ENCODE data around the gene PEX10. TPM values are rescaled to one million over a fixed set of nuclear protein-coding genes. Genes with fewer than 3 reads are reported as not detected.

The PEX10 gene
- total RNA-seq, 1 donor = 34.7 TPM

DNA sequence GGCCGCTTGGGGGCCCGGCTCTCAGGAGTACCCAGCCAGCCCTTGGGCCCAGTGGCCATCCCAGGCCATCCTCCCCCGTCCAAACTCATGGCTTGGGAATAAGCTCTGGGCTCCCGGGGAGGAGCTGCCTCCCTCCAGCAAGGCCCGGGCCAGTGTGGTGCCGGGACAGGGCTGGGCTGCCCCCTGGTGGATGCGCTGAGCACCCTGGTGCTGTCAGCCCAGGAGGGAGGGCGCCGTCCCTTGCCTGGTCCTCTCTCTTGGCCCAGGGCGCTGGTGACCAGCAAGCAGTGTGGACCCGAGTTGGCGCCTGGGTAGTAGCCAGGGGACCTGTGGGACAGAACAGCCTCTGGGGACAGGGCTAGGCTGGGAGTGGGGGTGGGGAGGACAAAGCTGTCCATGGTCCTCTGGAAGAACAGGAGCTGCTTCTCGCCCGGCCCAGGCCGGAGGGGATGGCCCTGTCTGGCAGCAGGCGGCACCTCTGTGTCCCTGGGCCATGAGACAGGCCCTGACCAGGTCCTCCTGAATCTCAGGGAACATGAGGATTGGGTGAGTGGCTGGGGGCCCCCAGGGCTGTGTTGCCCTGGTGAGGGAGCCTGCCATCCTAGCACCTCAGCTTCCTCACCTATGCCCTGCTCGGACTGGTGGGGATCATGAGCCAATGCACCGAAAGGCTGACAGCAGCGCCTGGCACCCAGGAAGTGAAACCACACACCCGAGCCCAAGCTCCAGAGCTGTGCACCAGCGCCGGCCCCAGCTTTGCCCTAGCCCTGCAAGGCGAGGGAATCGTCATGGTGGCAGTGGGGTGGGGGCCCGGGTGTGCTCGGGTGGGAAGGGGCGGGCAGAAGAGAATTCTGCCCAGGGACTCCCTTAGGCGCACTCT lies 30.4 kb downstream of the PEX10 start:
- Histone ChIP-seq H3K79me2 (ENCODE audit: insufficient read depth, low read length) (no peaks in the 10 kb centered on the region), H3K27me3 (ENCODE audit: insufficient read depth, low read length) (no peaks in the 10 kb centered on the region)

DNA sequence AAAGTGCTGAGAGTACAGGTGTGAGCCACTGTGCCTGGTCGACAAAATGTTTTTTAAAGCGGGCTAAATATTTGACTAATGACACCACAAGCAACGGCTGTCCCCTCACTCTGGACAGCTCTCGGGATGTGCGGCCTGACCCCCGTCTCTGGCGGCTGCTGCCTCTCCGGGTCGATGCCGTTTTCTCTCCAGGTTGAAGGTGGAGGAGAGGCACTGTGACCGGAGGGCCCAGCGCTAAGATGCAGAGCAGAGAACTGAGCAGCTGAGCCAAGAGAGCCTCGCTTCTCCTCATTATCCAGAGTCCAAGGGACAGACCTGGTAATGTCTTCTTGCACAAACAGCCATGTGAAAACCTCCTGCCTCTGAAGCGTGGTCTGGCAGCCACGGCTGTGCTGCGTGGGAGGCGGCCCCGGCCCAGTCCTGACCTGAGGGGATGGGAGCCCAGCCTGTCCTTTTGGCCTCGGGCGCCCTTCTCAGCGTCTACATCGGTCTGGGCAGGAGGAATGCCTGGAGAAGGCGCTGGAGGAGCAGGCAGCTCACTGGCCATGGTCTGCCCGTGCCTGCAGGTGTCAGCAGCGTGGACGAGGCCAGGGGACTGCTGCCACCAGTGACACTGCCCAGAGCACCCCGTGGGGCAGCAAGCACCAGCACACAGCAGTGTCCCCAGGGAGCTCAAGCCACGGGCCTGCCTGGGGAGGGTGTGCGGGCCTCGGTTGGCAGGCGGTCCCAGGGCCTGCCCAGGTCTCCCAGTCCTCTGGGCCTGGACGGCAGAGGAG lies 31.4 kb downstream of the PEX10 start:
- TF ChIP-seq, protein P1, sequence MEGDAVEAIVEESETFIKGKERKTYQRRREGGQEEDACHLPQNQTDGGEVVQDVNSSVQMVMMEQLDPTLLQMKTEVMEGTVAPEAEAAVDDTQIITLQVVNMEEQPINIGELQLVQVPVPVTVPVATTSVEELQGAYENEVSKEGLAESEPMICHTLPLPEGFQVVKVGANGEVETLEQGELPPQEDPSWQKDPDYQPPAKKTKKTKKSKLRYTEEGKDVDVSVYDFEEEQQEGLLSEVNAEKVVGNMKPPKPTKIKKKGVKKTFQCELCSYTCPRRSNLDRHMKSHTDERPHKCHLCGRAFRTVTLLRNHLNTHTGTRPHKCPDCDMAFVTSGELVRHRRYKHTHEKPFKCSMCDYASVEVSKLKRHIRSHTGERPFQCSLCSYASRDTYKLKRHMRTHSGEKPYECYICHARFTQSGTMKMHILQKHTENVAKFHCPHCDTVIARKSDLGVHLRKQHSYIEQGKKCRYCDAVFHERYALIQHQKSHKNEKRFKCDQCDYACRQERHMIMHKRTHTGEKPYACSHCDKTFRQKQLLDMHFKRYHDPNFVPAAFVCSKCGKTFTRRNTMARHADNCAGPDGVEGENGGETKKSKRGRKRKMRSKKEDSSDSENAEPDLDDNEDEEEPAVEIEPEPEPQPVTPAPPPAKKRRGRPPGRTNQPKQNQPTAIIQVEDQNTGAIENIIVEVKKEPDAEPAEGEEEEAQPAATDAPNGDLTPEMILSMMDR (IDR thresholded peaks at IDR 0.05; ENCODE audit: extremely low read depth, low read depth, low read length) = no peak
- no peak overlapping the region for H3K27ac ChIP-seq (ENCODE audit: low read depth, low read length)
- peaks cover 5% of the 10 kb centered on the region for H3K4me1 ChIP-seq (ENCODE audit: insufficient read depth, low read length)
- no peaks in the 10 kb centered on the region for H3K79me2 ChIP-seq (ENCODE audit: insufficient read depth, low read length)
- H3K36me3 ChIP-seq (ENCODE audit: insufficient read depth, low read length) = no peaks in the 10 kb centered on the region
- H3K4me2 ChIP-seq (ENCODE audit: insufficient read depth, low read length) = no peak overlapping the region
- no peaks in the 10 kb centered on the region for H3K9me3 ChIP-seq (ENCODE audit: low read depth, low read length)
- H3K27me3 ChIP-seq (ENCODE audit: insufficient read depth, low read length) = no peaks in the 10 kb centered on the region
- H2AFZ ChIP-seq (ENCODE audit: low read length) = no peak overlapping the region
- no peak overlapping the region for H3K4me3 ChIP-seq (ENCODE audit: insufficient read depth, low read length)
- no peak for DNase-seq (ENCODE audit: insufficient read length, low spot score, missing footprints)
- H4K20me1 ChIP-seq (ENCODE audit: insufficient read depth, low read length) = no peaks in the 10 kb centered on the region

More for the DNA sequence above, 30.4 kb downstream of the PEX10 start:
- TF ChIP-seq, protein P1 (IDR thresholded peaks at IDR 0.05; ENCODE audit: extremely low read depth, low read depth, low read length) = peak; percentile 78
- H3K27ac ChIP-seq (ENCODE audit: low read depth, low read length) = no peak overlapping the region
- H2AFZ ChIP-seq (ENCODE audit: low read length) = no peak overlapping the region
- H3K4me2 ChIP-seq (ENCODE audit: insufficient read depth, low read length) = no peak overlapping the region
- no peaks in the 10 kb centered on the region for H3K36me3 ChIP-seq (ENCODE audit: insufficient read depth, low read length)
- H3K9me3 ChIP-seq (ENCODE audit: low read depth, low read length) = no peaks in the 10 kb centered on the region
- peak; percentile 100 for DNase-seq (ENCODE audit: insufficient read length, low spot score, missing footprints)
- H3K4me1 ChIP-seq (ENCODE audit: insufficient read depth, low read length) = peaks cover 5% of the 10 kb centered on the region
- H4K20me1 ChIP-seq (ENCODE audit: insufficient read depth, low read length) = no peaks in the 10 kb centered on the region
- no peak overlapping the region for H3K4me3 ChIP-seq (ENCODE audit: insufficient read depth, low read length)

DNA sequence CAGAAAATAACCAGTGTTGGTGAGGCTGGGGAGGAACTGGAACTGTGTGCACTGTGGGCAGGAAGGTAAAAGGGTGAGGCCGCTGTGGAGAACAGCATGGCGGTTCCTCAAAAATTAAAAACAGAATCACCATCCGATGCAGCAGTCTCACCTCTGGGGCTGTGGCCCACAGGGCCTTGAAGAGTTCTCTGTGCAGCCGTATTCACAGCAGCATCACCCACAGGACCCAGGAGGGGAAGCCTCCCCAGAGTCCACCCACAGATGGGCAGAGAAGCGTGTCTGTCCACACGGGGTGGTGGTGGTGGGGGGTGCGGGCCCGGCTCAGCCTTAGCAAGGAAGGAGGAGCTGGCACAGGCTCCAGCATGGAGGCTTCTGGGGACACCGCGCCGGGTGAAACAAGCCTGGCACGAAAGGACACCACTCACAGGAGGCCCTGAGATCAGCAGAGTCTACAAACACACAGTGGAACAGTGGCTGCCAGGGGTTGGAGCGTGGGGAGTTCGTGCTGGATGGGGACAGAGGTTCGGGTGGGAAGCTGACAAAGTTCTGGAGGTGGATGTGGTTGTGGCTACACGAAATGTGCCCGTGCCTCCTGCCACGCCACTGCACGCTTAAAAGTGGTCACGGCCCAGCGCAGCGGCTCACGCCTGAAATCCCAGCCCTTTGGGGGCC lies 32.5 kb downstream of the PEX10 start:
- peaks cover 5% of the 10 kb centered on the region for H3K4me1 ChIP-seq (ENCODE audit: insufficient read depth, low read length)
- H3K79me2 ChIP-seq (ENCODE audit: insufficient read depth, low read length) = no peaks in the 10 kb centered on the region
- H3K4me3 ChIP-seq (ENCODE audit: insufficient read depth, low read length) = no peak overlapping the region
- H2AFZ ChIP-seq (ENCODE audit: low read length) = no peak overlapping the region
- H3K4me2 ChIP-seq (ENCODE audit: insufficient read depth, low read length) = no peak overlapping the region
- H3K27me3 ChIP-seq (ENCODE audit: insufficient read depth, low read length) = no peaks in the 10 kb centered on the region
- DNase-seq (ENCODE audit: insufficient read length, low spot score, missing footprints) = peak; percentile 73
- H3K27ac ChIP-seq (ENCODE audit: low read depth, low read length) = no peak overlapping the region
- no peaks in the 10 kb centered on the region for H3K36me3 ChIP-seq (ENCODE audit: insufficient read depth, low read length)
- no peaks in the 10 kb centered on the region for H4K20me1 ChIP-seq (ENCODE audit: insufficient read depth, low read length)
- TF ChIP-seq, protein P1 (IDR thresholded peaks at IDR 0.05; ENCODE audit: extremely low read depth, low read depth, low read length) = no peak
- no peaks in the 10 kb centered on the region for H3K9me3 ChIP-seq (ENCODE audit: low read depth, low read length)
